Measurements from ENCODE around the gene RAD50. TPM values are rescaled to one million over a fixed set of nuclear protein-coding genes. Genes with fewer than 3 reads are reported as not detected.

Gene RAD50
- total RNA-seq, 5 donors from 2014 or later (not counting 1 experiment from before 2014, with no cell fraction given) = 19.7 to 33.7 (median 28.5) TPM

GRCh38 chr5:132684491-132684890 is 127.7 kb downstream of the RAD50 start:
- Histone ChIP-seq H3K27me3 (replicated peaks in 1 of 2; ENCODE audit: control insufficient read depth in 2 of 2, extremely low read depth in 1 of 2, insufficient read depth in 2 of 2, low read length in 1 of 2) (no peaks in the 10 kb centered on the region), H3K4me1 (ENCODE audit: control insufficient read depth in 1 of 2, extremely low read depth in 1 of 2, insufficient read depth in 2 of 2, low read length in 2 of 2) (peaks cover 9 to 11% of the 10 kb centered on the region in 2 experiments), H3K27ac (ENCODE audit: low read length) (no peak overlapping the region), H3K4me3 (ENCODE audit: control insufficient read depth in 1 of 2, extremely low read depth in 1 of 2, low read length in 1 of 2) (no peak overlapping the region), H3K36me3 (ENCODE audit: control insufficient read depth in 2 of 2, extremely low read depth in 1 of 2, insufficient read depth in 1 of 2, low read length in 1 of 2) (no peaks in the 10 kb centered on the region), H3K9me3 (no peaks in the 10 kb centered on the region)
- WGBS (ENCODE audit: insufficient coverage) = 100% methylated on average over 1 of the region's 6 CpGs
- H3K27me3 Mint-ChIP-seq = no peaks in the 10 kb centered on the region
- DNase-seq = no peak
- no peak overlapping the region for H3K4me3 Mint-ChIP-seq
- peaks cover 19 to 28% (median 25%) of the 10 kb centered on the region in 3 donors for H3K4me1 Mint-ChIP-seq
- no peak for ATAC-seq (replicated peaks in 1 of 4)
- ChIA-PET CTCF (no interaction called here), POLR2A (no interaction called here)
- H3K27ac Mint-ChIP-seq = no peak overlapping the region
- H3K9me3 Mint-ChIP-seq = no peaks in the 10 kb centered on the region
- H3K36me3 Mint-ChIP-seq = peaks cover 2% of the 10 kb centered on the region

GRCh38 chr5:132684922-132685720 is 128.3 kb downstream of the RAD50 start:
- Mint-ChIP-seq H3K27me3 (no peaks in the 10 kb centered on the region), H3K4me3 (no peak overlapping the region), H3K9me3 (no peaks in the 10 kb centered on the region), H3K27ac (no peak overlapping the region), H3K36me3 (peaks cover 4% of the 10 kb centered on the region), H3K4me1 (peaks cover 19 to 30% (median 26%) of the 10 kb centered on the region in 3 donors)
- WGBS (ENCODE audit: insufficient coverage) = 80% methylated on average over 3 of the region's 12 CpGs
- no peaks in the 10 kb centered on the region for H3K36me3 ChIP-seq (ENCODE audit: control insufficient read depth in 2 of 2, extremely low read depth in 1 of 2, insufficient read depth in 1 of 2, low read length in 1 of 2)
- no peak overlapping the region for H3K27ac ChIP-seq (ENCODE audit: low read length)
- ATAC-seq (replicated peaks in 1 of 4) (no peak), DNase-seq (no peak)
- no peaks in the 10 kb centered on the region for H3K9me3 ChIP-seq
- no peaks in the 10 kb centered on the region for H3K27me3 ChIP-seq (replicated peaks in 1 of 2; ENCODE audit: control insufficient read depth in 2 of 2, extremely low read depth in 1 of 2, insufficient read depth in 2 of 2, low read length in 1 of 2)
- ChIA-PET POLR2A (interaction anchor here in 1 of 2 donors (0.7 kb wide), 1 partner anchor 10 kb away, joined by 3 read pairs; no protein-coding TSS in a partner anchor), CTCF (no interaction called here)
- H3K4me1 ChIP-seq (ENCODE audit: control insufficient read depth in 1 of 2, extremely low read depth in 1 of 2, insufficient read depth in 2 of 2, low read length in 2 of 2) = peaks cover 9 to 11% of the 10 kb centered on the region in 2 experiments
- no peak overlapping the region for H3K4me3 ChIP-seq (ENCODE audit: control insufficient read depth in 1 of 2, extremely low read depth in 1 of 2, low read length in 1 of 2)

GRCh38 chr5:132686193-132686592 is 129.4 kb downstream of the RAD50 start:
- ATAC-seq (replicated peaks in 1 of 4) (no peak), DNase-seq (no peak)
- H3K27me3 ChIP-seq (replicated peaks in 1 of 2; ENCODE audit: control insufficient read depth in 2 of 2, extremely low read depth in 1 of 2, insufficient read depth in 2 of 2, low read length in 1 of 2) = no peaks in the 10 kb centered on the region
- WGBS (ENCODE audit: insufficient coverage) = 89% methylated on average over 1 of the region's 3 CpGs
- peaks cover 19 to 30% (median 26%) of the 10 kb centered on the region in 3 donors for H3K4me1 Mint-ChIP-seq
- H3K36me3 Mint-ChIP-seq = peaks cover 4% of the 10 kb centered on the region
- no peaks in the 10 kb centered on the region for H3K27me3 Mint-ChIP-seq
- no peak overlapping the region for H3K27ac Mint-ChIP-seq
- ChIA-PET POLR2A (no interaction called here), CTCF (interaction anchor here in 1 of 2 donors (0.9 kb wide), 1 partner anchor 18 kb away, joined by 4 read pairs; no protein-coding TSS in a partner anchor)
- H3K9me3 Mint-ChIP-seq = no peaks in the 10 kb centered on the region
- no peaks in the 10 kb centered on the region for H3K36me3 ChIP-seq (ENCODE audit: control insufficient read depth in 2 of 2, extremely low read depth in 1 of 2, insufficient read depth in 1 of 2, low read length in 1 of 2)
- no peak overlapping the region for H3K4me3 Mint-ChIP-seq
- peaks cover 9 to 11% of the 10 kb centered on the region in 2 experiments for H3K4me1 ChIP-seq (ENCODE audit: control insufficient read depth in 1 of 2, extremely low read depth in 1 of 2, insufficient read depth in 2 of 2, low read length in 2 of 2)
- H3K4me3 ChIP-seq (ENCODE audit: control insufficient read depth in 1 of 2, extremely low read depth in 1 of 2, low read length in 1 of 2) = no peak overlapping the region
- H3K27ac ChIP-seq (ENCODE audit: low read length) = no peak overlapping the region
- H3K9me3 ChIP-seq = no peaks in the 10 kb centered on the region

- Mint-ChIP-seq H3K4me3 (peak overlapping the region in 1 of 3 donors; percentile 26), H3K4me1 (peaks cover 22 to 36% (median 26%) of the 10 kb centered on the region in 3 donors)
- ATAC-seq (replicated peaks in 1 of 4) = peak; percentile 92 to 97 (median 96)
Observed at GRCh38 chr5:132687995-132688394, 131.2 kb downstream of the RAD50 start.

GRCh38 chr5:132688536-132689339 is 132.0 kb downstream of the RAD50 start:
- Mint-ChIP-seq H3K27ac (peak overlapping the region in 1 of 2 donors; percentile 55), H3K27me3 (no peaks in the 10 kb centered on the region), H3K4me1 (peaks cover 22 to 36% (median 26%) of the 10 kb centered on the region in 3 donors), H3K36me3 (peaks cover 8% of the 10 kb centered on the region), H3K4me3 (peak overlapping the region in 2 of 3 donors; percentile 5 to 26), H3K9me3 (peaks cover 0 to 3% (median 3%) of the 10 kb centered on the region in 3 donors)
- DNase-seq = peak in 2 of 35 experiments; percentile 23 to 55
- no CpG with 5 or more reads among the region's 7 CpGs for WGBS (ENCODE audit: insufficient coverage)
- no peaks in the 10 kb centered on the region for H3K27me3 ChIP-seq (replicated peaks in 1 of 2; ENCODE audit: control insufficient read depth in 2 of 2, extremely low read depth in 1 of 2, insufficient read depth in 2 of 2, low read length in 1 of 2)
- POLR2A ChIA-PET = interaction anchor here (0.5 to 0.6 kb wide), 2 partner anchors 12 to 20 kb away, joined by 5 to 6 read pairs; no protein-coding TSS in a partner anchor
- peaks cover 9 to 11% of the 10 kb centered on the region in 2 experiments for H3K4me1 ChIP-seq (ENCODE audit: control insufficient read depth in 1 of 2, extremely low read depth in 1 of 2, insufficient read depth in 2 of 2, low read length in 2 of 2)
- H3K9me3 ChIP-seq = no peaks in the 10 kb centered on the region
- no peak overlapping the region for H3K4me3 ChIP-seq (ENCODE audit: control insufficient read depth in 1 of 2, extremely low read depth in 1 of 2, low read length in 1 of 2)
- H3K36me3 ChIP-seq (ENCODE audit: control insufficient read depth in 2 of 2, extremely low read depth in 1 of 2, insufficient read depth in 1 of 2, low read length in 1 of 2) = no peaks in the 10 kb centered on the region
- no peak overlapping the region for H3K27ac ChIP-seq (ENCODE audit: low read length)
- CTCF ChIA-PET = no interaction called here
- ATAC-seq (replicated peaks in 1 of 4) = peak in 1 of 4 experiments; percentile 47

More at GRCh38 chr5:132687995-132688394, 131.2 kb downstream of the RAD50 start:
- H3K27ac ChIP-seq (ENCODE audit: low read length) = no peak overlapping the region
- no peak overlapping the region for H3K4me3 ChIP-seq (ENCODE audit: control insufficient read depth in 1 of 2, extremely low read depth in 1 of 2, low read length in 1 of 2)
- H3K36me3 Mint-ChIP-seq = peaks cover 8% of the 10 kb centered on the region
- ChIA-PET CTCF (interaction anchor here in 1 of 2 donors (1.0 kb wide), 1 partner anchor 261 kb away, joined by 3 read pairs; no protein-coding TSS in a partner anchor), POLR2A (no interaction called here)
- 56% methylated on average over 4 of the region's 5 CpGs for WGBS (ENCODE audit: insufficient coverage)
- H3K9me3 ChIP-seq = no peaks in the 10 kb centered on the region
- peaks cover 0 to 3% (median 3%) of the 10 kb centered on the region in 3 donors for H3K9me3 Mint-ChIP-seq
- peak in 33 of 35 experiments; percentile 13 to 76 (median 44) for DNase-seq
- no peaks in the 10 kb centered on the region for H3K27me3 ChIP-seq (replicated peaks in 1 of 2; ENCODE audit: control insufficient read depth in 2 of 2, extremely low read depth in 1 of 2, insufficient read depth in 2 of 2, low read length in 1 of 2)
- no peaks in the 10 kb centered on the region for H3K36me3 ChIP-seq (ENCODE audit: control insufficient read depth in 2 of 2, extremely low read depth in 1 of 2, insufficient read depth in 1 of 2, low read length in 1 of 2)
- peaks cover 9 to 11% of the 10 kb centered on the region in 2 experiments for H3K4me1 ChIP-seq (ENCODE audit: control insufficient read depth in 1 of 2, extremely low read depth in 1 of 2, insufficient read depth in 2 of 2, low read length in 2 of 2)
- H3K27me3 Mint-ChIP-seq = no peaks in the 10 kb centered on the region
- H3K27ac Mint-ChIP-seq = peak overlapping the region in 1 of 2 donors; percentile 55

- Histone ChIP-seq H3K36me3 (ENCODE audit: control insufficient read depth in 2 of 2, extremely low read depth in 1 of 2, insufficient read depth in 1 of 2, low read length in 1 of 2) (no peaks in the 10 kb centered on the region), H3K27ac (ENCODE audit: low read length) (no peak overlapping the region), H3K4me3 (ENCODE audit: control insufficient read depth in 1 of 2, extremely low read depth in 1 of 2, low read length in 1 of 2) (no peak overlapping the region), H3K9me3 (no peaks in the 10 kb centered on the region), H3K27me3 (replicated peaks in 1 of 2; ENCODE audit: control insufficient read depth in 2 of 2, extremely low read depth in 1 of 2, insufficient read depth in 2 of 2, low read length in 1 of 2) (no peaks in the 10 kb centered on the region), H3K4me1 (ENCODE audit: control insufficient read depth in 1 of 2, extremely low read depth in 1 of 2, insufficient read depth in 2 of 2, low read length in 2 of 2) (peaks cover 9 to 11% of the 10 kb centered on the region in 2 experiments)
- Mint-ChIP-seq H3K4me3 (no peak overlapping the region), H3K27ac (no peak overlapping the region), H3K27me3 (no peaks in the 10 kb centered on the region), H3K9me3 (peaks cover 0 to 3% (median 3%) of the 10 kb centered on the region in 3 donors), H3K36me3 (peaks cover 9% of the 10 kb centered on the region), H3K4me1 (peaks cover 22 to 36% (median 26%) of the 10 kb centered on the region in 3 donors)
- ChIA-PET POLR2A (interaction anchor here in 1 of 2 donors (0.6 kb wide), 1 partner anchor 12 kb away, joined by 5 read pairs; no protein-coding TSS in a partner anchor), CTCF (no interaction called here)
- DNase-seq (no peak), ATAC-seq (replicated peaks in 1 of 4) (no peak)
- 98% methylated on average over 5 of the region's 7 CpGs for WGBS (ENCODE audit: insufficient coverage)
Observed at GRCh38 chr5:132689513-132689912, 132.7 kb downstream of the RAD50 start.

All from T-cell (primary cell).